Embryonic facial prominence (tissue), 1 donor: ENCODE measurements around the gene KRTAP1-3.
"Not testable (repeated sequence)": the region's sequence is repeated elsewhere in the genome, so short reads cannot be mapped to it uniquely, and the experiment has no call there.

Experiments used
- DNase-seq: peaks from one replicate; pipeline ENCODE4 v3.0.0-alpha.2; 2016; ENCODE audit errors: extremely low spot score

The KRTAP1-3 gene, protein sequence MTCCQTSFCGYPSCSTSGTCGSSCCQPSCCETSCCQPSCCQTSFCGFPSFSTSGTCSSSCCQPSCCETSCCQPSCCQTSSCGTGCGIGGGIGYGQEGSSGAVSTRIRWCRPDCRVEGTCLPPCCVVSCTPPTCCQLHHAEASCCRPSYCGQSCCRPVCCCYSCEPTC

DNA sequence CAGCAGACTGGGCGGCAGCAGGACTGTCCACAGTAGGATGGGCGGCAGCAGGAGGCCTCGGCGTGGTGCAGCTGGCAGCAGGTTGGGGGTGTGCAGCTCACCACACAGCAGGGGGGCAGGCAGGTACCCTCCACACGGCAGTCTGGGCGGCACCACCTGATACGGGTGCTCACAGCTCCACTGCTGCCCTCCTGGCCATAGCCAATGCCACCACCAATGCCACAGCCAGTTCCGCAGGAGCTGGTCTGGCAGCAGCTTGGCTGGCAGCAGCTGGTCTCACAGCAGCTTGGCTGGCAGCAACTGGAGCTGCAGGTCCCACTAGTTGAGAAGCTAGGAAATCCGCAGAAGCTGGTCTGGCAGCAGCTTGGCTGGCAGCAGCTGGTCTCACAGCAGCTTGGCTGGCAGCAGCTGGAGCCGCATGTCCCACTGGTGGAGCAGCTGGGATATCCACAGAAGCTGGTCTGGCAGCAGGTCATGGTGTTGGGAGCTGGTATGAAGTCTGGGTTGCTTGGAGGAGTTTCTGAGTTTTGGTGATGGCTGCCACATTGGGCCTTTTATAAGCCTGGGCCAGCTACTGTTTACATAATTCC, at the start of gene KRTAP1-3:
Gene KRTAP1-3, minus strand, starts transcription at position 529 of the 590 bp plus-strand sequence. Its CDS starts 53 bp downstream, at position 476.
- not testable (repeated sequence) for DNase-seq

DNA sequence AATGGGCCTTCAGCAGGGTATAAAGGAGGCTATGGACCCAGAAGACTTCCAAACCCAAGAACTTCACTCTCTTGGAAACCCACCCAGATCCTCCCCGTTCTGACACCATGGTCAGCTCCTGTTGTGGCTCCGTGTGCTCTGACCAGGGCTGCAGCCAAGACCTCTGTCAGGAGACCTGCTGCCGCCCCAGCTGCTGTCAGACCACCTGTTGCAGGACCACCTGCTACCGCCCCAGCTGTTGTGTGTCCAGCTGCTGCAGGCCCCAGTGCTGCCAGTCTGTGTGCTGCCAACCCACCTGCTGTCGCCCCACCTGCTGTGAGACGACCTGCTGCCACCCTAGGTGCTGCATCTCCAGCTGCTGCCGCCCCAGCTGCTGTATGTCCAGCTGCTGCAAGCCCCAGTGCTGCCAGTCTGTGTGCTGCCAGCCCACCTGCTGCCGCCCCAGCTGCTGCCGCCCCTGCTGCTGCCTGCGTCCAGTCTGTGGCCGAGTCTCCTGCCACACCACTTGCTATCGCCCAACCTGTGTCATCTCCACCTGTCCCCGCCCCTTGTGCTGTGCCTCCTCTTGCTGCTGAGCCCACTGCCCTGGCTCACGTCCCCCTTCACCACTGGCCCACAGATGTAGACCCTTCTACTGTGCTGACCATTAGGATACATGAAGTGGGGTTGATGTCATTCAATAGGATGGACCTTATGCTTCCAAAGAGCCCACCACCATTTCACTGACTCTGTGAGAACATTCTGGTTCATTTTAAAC, 49.6 kb upstream of the KRTAP1-3 start, which contains the start of gene KRTAP4-7:
Gene KRTAP4-7, plus strand, starts transcription at position 51 of the 757 bp plus-strand sequence. Its CDS starts 57 bp downstream, at position 108.
- not testable (repeated sequence) for DNase-seq

DNA sequence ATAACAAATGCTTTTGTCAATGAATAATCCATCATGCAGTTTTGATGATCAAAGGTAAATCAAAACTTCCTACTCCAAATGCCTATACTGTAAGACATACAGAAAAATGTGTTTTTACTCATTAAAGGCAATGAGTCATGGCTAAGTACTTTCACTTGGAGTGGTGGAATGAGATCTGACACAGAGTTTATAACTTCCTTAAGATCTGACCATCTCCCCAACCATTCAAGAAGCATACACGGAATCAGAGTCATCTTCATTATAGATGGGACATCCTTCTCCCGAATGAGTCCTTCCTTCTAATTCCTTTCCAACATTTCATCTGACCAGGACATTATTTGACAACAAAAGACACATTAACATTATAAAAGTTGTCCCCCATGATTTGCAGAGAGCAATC, 48.8 kb upstream of the KRTAP1-3 start:
- not testable (repeated sequence) for DNase-seq

GRCh38 chr17:41082626-41083025, 48.0 kb upstream of the KRTAP1-3 start:
- DNase-seq = no peak

DNA sequence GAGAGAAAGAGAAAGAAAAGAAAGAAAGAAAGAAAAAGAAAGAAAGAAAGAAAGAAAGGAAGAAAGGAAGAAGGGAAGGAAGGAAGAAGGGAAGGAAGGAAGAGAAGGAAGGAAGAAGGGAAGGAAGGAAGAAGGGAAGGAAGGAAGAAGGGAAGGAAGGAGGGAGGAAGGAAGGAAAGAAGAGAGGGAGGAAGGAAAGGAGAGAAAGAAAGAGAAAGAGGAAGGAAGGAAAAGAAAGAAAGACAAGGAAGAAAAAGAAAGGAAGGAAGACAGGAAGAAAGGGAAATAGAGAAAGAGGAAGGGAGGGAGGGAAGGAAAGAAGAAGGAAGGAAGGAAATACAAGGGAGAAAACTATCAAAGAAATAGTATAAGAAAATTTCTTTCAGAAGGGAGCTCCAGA, 42.1 kb upstream of the KRTAP1-3 start:
- no peak for DNase-seq

DNA sequence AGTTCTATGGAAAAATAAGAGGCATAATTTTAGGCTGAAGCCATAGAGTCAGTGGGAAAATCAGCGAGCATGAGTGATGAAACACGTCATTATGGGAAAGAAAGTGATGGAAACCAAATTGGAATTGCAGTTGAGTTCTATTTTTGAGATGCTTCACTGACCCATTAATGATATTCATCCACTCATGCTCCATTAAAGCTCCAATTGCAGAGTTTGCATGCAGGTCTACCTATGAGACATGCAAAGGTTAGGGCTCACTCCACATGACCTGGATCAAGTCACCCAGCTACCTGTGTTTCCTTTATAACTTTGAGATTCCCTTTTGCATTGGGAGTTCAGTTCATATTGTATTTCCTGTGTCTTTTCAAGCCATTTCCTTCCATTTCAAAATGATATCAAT, 39.0 kb upstream of the KRTAP1-3 start:
- no peak for DNase-seq

- DNase-seq = no peak
These were observed 37.1 kb upstream of the KRTAP1-3 start for GRCh38 chr17:41071606-41072360.

DNA sequence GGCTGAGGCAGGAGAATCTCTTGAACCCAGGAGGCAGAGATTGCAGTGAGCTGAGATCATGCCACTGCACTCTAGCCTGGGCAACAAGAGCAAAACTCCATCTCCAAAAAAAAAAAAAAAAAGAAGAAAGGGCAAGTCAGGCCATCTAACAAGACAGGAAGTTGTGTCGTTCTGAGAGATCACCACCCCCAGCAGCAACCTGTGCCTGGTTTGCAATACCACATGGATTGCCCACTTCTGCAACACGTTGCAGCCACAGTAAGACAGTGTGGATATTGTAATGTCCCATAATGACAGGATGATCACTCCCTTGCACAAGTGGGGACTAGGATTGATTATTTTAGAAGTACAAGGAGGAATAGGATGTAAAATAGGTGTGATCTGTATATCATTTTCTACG, 34.4 kb upstream of the KRTAP1-3 start:
- no peak for DNase-seq

DNA sequence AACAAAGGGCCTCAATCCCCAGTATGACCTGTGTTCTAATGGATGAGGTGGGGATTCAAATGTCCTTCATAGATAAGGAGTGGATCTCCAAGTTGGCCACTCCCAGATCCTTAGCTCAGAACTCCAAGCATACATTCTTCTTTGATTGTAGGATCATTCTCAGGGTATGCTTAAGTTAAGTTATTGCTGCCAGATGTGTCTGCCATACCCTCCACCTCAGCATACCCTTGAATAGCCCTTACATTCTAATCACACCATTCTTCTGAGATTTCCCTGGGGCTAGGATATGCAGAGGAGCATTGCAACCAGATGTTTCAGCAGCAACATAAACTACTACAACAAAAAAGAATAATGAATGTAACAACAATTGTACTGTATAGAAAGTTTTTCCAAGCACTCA, 32.6 kb upstream of the KRTAP1-3 start:
- DNase-seq = no peak

DNA sequence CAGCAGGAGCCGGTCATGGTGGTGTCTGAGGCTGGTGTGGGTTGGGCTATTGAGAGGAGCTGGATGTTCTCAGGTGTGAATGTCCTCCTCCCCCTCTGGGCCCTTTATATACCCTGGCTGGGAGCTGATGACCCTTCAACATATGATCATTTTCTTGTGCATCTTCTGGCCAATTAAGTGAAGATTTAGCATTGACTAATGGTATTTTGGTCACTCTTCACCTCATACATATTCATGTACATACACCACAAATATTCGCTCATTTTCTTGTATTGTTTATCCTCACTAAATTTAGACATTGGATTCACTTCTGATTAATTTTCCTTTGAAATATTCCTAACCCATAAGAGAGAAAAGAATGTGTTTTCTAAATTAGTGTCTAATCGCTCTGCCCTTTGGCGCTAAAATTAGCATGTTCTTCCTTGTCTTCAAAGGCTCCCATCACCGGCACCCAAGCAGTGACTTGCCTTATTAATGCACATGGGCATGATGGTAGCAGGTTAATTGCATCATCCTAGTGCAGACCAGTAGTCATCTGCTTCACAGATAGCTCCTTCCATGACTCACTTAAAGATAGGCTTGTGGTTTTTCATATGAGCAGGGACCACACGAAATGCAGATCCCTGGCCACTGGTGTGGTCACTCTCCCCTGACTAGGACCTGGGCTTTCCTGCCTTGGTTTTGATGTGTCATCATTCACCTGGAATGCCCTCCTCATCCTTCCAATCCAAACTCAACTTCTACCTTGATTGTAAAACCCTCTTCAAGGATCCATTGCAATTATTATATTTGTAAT, 31.4 kb upstream of the KRTAP1-3 start, which contains the start of gene KRTAP2-4:
Gene KRTAP2-4, minus strand, starts transcription at position 51 of the 796 bp plus-strand sequence. Its CDS starts 34 bp downstream, at position 17.
- DNase-seq = no peak

DNA sequence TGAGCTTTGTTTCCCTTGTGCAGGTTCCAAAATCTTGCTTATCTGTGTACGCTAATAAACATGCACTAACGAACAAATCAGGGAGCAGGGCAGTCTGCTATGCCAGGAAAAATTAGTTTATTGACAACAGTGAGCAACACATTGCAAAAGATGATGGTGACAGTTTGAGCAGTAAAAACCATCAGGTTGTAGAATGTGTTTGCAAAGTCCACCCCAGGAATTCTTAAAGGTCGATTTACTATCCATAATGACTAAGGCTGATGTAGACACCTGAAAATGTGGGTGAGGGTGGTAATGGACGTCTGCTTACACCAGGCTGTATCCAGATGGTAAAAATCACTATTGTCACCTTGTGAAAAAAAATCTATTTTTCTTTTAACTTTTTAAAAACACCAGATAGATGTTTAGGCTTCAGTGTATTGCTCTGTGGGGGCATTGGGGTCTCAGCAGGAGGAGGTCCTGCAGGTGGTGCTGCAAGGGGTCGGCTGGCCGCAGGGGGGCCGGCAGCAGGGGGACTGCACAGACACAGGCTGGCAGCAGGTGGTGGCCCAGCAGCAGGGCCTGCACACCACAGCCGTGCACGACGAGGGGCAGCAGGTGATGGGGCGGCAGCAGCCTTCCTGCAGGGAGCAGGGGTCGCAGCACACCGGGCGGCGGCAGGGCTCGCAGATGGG, 30.5 kb upstream of the KRTAP1-3 start:
- not testable (repeated sequence) for DNase-seq

DNA sequence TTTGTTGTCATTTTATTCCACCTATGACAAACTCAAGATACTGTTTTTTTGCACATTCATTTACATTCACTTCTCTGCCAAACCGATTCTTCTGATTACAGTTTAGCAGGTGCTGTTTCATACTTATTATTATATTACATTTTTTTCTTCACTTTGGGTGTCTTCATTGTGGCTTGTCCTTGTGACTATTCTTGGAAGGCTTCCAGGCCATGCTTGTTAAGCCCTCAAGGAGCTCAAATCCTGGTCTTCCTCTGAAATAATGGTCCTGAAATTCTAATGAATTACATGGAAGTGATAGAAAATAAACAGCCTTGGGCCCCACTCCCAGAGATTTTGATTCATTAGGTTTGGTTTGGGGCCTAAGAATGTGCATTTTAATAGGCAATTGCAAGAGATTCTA, 29.6 kb upstream of the KRTAP1-3 start:
- no peak for DNase-seq

- DNase-seq = no peak
These were observed 28.8 kb upstream of the KRTAP1-3 start for GRCh38 chr17:41063449-41063848.

GRCh38 chr17:41061964-41062363, 27.3 kb upstream of the KRTAP1-3 start:
- no peak for DNase-seq

DNA sequence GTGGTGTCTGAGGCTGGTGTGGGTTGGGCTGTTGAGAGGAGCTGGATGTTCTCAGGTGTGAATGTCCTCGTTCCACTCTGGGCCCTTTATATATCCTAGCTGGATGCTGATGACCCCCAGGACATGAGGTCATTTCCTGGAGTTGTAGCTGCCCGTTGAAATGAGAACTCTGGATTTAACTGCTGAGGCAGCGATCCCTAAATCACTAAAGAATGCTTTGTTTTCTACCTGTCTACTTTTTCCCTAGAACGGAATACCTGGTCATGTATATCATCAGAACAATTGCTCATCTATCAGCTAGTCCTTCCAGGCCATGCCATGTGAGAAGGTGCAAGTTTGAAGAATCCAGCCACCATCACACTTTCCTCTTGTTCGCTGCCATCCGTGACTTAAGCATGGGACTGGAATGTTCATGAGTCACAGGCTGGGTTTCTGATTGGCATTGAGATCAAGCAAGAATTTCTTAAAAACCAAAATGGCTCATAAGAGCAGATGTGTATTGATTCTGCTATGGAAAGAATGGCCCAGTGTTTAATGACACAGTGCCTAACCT, 25.5 kb upstream of the KRTAP1-3 start, which contains the start of gene KRTAP2-3:
Gene KRTAP2-3, minus strand, starts transcription at position 63 of the 553 bp plus-strand sequence. CDS start 64 bp downstream, outside the sequence.
- DNase-seq = no peak

- not testable (repeated sequence) for DNase-seq
These were observed 24.8 kb upstream of the KRTAP1-3 start for GRCh38 chr17:41059276-41060051.

DNA sequence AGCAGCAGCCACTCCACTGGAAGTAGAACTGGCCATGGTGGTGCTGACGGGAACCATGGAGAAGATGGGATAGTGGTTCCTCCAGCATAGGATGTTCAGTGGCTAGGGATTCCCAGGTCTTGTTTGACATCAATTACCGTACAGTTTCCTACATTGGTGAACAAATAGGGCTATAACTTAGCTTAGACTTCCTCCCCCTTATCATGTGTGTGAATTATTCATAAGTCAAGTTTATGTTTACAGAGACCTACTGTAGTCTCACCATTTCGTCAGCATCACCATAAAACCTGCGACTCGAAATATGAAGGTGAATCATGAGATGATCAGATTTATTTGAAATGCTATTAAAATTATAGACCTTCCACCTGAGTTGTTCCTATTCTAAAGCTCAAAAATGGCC, 24.1 kb upstream of the KRTAP1-3 start:
- no peak for DNase-seq

GRCh38 chr17:41057547-41057946, 22.9 kb upstream of the KRTAP1-3 start:
- DNase-seq = no peak

DNA sequence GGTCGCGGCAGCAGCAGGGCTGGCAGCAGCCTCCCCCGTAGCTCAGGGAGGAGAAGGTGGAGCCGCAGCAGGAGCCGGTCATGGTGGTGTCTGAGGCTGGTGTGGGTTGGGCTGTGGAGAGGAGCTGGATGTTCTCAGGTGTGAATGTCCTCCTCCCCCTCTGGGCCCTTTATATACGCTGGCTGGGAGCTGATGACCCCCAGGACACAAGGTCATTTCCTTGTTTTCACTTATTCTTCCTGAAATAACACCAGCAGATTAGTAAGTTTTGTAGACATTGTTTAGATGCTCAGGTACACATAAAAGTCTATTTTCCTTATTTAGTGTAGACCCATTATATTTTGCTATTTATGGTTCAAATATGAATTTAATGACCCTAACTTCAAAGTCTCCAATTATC, 20.5 kb upstream of the KRTAP1-3 start, which contains the start of gene KRTAP2-2:
Gene KRTAP2-2, minus strand, starts transcription at position 101 of the 400 bp plus-strand sequence. Its CDS starts 19 bp downstream, at position 82.
- not testable (repeated sequence) for DNase-seq
